ENCODE measurements around the gene SYNE3.

DNA sequence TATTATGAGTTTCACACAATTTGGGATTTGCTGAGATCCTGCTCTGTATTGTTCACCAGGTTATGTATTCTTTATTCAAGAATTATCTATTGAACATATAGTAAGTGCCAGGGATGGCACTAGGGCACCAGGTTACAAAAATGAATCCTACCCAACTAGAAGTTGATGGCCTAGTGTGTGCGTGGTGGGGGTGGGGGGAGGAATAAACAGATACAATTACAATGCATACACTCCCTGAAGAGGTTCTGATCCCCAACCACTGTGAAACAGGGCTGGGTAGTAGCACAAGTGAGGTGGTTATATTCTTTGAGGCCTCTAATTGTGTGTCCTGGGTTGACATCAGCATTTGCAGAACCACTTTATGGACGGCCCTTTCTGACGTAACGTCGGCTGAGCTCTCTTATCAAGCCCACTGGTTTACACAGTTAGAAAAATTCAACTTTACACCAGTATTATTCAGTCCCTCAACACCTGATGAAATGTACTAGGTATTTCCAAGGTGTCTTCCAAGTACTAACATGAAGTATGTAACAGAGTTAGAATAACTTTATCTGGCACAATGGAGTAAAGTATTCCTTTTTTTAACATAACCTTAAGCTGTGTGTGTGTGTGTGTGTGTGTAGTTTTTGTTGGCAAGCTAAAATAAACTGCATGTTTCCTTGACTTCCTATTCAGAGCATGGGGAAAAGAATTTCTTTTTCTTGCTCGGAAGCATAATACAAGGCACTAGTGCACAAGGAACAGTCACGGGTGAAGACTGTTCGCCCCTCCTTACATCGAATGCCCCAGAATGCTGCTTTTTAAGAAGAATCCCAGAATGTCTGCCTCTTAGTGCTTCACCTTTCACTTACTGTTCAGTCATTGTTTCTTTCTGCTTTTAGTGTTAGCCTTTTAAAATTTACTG, 10.3 kb upstream of the SYNE3 start:
- TF ChIP-seq, protein P1, sequence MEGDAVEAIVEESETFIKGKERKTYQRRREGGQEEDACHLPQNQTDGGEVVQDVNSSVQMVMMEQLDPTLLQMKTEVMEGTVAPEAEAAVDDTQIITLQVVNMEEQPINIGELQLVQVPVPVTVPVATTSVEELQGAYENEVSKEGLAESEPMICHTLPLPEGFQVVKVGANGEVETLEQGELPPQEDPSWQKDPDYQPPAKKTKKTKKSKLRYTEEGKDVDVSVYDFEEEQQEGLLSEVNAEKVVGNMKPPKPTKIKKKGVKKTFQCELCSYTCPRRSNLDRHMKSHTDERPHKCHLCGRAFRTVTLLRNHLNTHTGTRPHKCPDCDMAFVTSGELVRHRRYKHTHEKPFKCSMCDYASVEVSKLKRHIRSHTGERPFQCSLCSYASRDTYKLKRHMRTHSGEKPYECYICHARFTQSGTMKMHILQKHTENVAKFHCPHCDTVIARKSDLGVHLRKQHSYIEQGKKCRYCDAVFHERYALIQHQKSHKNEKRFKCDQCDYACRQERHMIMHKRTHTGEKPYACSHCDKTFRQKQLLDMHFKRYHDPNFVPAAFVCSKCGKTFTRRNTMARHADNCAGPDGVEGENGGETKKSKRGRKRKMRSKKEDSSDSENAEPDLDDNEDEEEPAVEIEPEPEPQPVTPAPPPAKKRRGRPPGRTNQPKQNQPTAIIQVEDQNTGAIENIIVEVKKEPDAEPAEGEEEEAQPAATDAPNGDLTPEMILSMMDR (IDR thresholded peaks at IDR 0.05): no peak
- TF ChIP-seq POLR2A (IDR thresholded peaks at IDR 0.05) (no peak), POLR2AphosphoS5 (IDR thresholded peaks at IDR 0.05) (no peak)

Measured in breast epithelium (tissue), 3 donors.